Adrenal gland (tissue), 5 donors: Measurements from ENCODE around the gene CFAP73.

Experiments used
- CTCF ChIP-seq, 6 experiments: fragments of 450-650 bp in 4 of 6; fragments of 200-600 bp in 2 of 6; sonication (generic) in 1 of 6; IDR thresholded peaks; 1 replicate in 5 of 6; 2 replicates in 1 of 6; pipeline versions ENCODE4 v1.5.1 to v1.8.0; 2016 to 2021; ENCODE audit warnings: antibody characterized with exemption in 6 of 6, mild to moderate bottlenecking in 2 of 6, moderate library complexity in 1 of 6
- POLR2A ChIP-seq, 2 donors: fragments of 450-650 bp; IDR thresholded peaks; one replicate each; pipeline ENCODE4 v1.6.1; 2017; ENCODE audit warnings: antibody characterized with exemption in 2 of 2, mild to moderate bottlenecking in 2 of 2, moderate library complexity in 1 of 2
- donor health status: DM: no; HTN: no; CAD: no.

- TF ChIP-seq POLR2A (IDR thresholded peaks at IDR 0.05) (no peak), CTCF (IDR thresholded peaks at IDR 0.05) (no peak)
Observed at GRCh38 chr12:113133036-113133435, 16.5 kb upstream of the CFAP73 start.
